Astrocyte (in vitro differentiated cells and primary cell): ENCODE measurements around the gene PTPRF.

ENCODE experiments used
- CTCF ChIP-seq: IDR thresholded peaks from 2 replicates; pipeline ENCODE4 v1.5.1; 2011; ENCODE audit warnings: low read depth, mild to moderate bottlenecking, inconsistent platforms, low read length, moderate library complexity; ENCODE audit not compliant: insufficient read depth
- EZH2 ChIP-seq: IDR thresholded peaks from 2 replicates; pipeline ENCODE4 v1.6.1; 2012; ENCODE audit warnings: mild to moderate bottlenecking, low read length, inconsistent platforms; ENCODE audit not compliant: insufficient read depth

- no peak for TF ChIP-seq EZH2
- no peak for TF ChIP-seq CTCF
Observed at GRCh38 chr1:43557744-43558245, 27.1 kb downstream of the PTPRF start.
